Measurements from ENCODE around the gene GRM2.
"Not testable (repeated sequence)": the region's sequence is repeated elsewhere in the genome, so short reads cannot be mapped to it uniquely, and the experiment has no call there.

GRM2 gene

DNA sequence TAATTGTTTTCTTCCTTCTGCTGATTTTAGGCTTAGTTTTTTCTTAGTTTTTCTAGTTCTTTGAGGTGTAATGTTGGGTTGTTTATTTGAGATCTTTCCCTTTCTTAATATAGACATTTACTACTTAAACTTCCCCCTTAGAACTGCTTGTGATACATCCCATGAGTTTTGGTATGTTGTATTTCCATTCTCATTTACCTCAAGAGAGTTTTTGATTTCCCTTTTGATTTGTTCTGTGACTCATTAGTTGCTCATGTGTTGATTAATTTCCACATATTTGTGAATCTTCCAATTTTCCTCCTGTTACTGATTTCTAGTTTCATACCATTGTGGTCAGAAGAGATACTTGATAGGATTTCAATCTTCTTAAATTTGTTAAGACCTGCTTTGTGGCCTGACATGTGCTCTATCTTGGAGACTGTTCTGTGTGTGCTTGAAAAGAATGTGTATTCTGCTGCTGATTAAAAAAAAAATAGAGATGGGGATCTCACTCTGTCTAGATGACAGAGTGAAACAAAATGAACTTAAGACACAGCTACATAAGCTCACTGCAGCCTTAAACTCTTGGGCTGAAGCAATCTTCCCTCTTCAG is 22.3 kb downstream of the GRM2 start:
- TF ChIP-seq CTCF (conservative IDR thresholded peaks at IDR 0.05), result no peak
- H3K27ac ChIP-seq, result no peak overlapping the region

DNA sequence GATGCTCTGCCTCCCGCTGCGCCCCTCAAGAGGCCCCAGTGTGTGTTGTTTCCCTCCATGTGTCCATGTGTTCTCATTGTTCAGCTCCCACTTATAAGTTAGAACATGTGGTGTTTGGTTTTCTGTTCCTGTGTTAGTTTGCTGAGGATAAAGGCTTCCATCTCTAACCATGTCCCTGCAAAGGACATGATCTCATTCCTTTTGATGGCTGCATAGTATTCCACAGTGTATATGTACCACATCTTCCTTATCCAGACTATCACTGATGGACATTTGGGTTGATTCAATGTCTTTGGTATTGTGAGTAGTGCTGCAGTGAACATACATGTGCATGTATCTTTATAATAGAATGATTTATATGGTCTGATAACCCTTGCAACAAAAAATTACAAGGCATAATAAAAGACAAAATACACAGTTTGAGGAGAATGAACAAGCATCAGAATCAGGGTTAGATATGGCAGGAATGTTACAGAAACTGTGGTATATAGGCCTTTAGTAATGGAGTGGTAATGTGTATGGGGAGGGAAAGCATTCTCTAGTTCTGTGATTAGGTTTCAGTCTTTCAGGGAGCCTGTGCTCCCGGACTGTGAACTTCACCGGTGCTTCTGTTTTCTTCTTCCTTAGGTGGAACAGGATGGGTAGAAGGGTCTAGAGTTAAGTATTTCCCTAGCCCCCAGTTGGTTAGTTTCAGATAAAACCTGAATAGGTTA is 27.1 kb downstream of the GRM2 start:
- no peak overlapping the region for H3K27ac ChIP-seq
- no peak for TF ChIP-seq CTCF (conservative IDR thresholded peaks at IDR 0.05)

GRCh38 chr3:51734572-51734907 is 27.7 kb downstream of the GRM2 start:
- TF ChIP-seq CTCF (conservative IDR thresholded peaks at IDR 0.05), result no peak
- no peak overlapping the region for H3K27ac ChIP-seq

DNA sequence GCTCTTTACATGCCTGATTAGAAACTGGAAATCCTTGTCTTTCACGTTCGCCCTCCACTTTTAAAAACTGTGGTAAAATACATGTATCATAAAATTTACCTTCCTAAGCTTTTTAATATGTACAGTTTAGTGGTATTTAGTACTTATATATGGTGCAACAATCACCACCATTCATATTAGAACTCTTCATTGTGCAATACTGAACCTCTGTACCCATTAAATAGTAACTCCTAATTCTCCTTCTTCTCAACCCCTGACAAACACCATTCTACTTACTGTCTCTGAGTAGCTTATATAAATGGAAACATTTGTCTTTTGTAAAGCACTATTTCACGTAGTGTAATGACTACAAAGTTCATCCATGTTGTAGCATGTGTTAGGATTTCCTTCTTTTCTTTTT is 28.2 kb downstream of the GRM2 start:
- no peak overlapping the region for H3K27ac ChIP-seq
- TF ChIP-seq CTCF (conservative IDR thresholded peaks at IDR 0.05), result no peak

DNA sequence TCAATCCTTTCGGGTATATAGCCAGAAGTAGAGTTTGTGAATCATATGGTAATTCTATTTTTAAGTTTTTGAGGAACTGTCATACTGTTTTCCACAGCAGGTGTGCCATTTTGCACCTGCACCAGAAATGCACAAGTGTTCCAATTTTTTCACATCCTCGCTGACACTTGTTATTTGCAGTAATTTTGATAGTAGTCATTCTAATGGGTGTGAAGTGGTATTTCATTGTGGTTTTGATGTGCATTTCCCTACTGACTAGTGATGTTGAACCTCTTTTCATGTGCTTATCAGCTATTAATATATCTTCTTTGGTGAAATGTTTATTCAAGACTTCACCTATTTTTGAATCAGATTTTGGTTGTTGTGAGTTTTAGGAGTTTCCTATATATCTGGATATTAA is 29.1 kb downstream of the GRM2 start:
- no peak overlapping the region for H3K27ac ChIP-seq
- no peak for TF ChIP-seq CTCF (conservative IDR thresholded peaks at IDR 0.05)

DNA sequence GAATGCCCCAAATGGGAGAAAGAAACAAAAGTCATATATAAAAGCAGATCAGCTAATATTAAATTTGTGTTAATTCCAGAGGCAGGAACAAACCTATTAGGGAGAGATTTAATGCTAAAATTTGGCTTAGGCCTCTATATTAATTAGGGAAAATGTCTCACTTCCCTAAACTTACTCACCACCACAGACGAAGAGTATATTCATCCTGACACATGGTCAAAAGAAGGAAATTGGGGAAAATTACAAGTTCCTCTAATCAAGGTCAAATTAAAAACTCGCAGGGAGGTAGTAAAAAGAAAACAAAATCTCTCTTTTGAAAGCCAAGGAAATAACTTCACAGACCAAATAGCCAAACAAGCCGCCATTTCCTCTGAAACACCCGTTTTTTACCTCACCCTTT is 32.2 kb downstream of the GRM2 start:
- TF ChIP-seq CTCF (conservative IDR thresholded peaks at IDR 0.05), result no peak

DNA sequence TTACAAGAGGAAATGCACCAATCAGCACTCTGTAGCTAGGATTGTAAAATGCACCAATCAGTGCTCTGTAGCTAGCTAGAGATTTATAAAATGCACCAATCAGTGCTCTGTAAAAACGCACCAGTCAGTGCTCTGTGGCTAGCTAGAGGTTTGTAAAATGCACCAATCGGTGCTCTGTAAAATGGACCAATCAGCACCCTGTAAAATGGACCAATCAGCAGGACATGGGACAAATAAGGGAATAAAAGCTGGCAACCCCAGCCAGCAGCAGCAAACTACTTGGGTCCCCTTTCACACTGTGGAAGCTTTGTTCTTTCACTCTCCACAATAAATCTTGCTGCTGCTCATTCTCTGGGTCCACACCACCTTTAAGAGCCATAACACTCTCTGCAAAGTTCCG is 35.5 kb downstream of the GRM2 start:
- not testable (repeated sequence) for H3K27ac ChIP-seq

More for the DNA sequence above, 32.2 kb downstream of the GRM2 start:
- H3K27ac ChIP-seq, result no peak overlapping the region

DNA sequence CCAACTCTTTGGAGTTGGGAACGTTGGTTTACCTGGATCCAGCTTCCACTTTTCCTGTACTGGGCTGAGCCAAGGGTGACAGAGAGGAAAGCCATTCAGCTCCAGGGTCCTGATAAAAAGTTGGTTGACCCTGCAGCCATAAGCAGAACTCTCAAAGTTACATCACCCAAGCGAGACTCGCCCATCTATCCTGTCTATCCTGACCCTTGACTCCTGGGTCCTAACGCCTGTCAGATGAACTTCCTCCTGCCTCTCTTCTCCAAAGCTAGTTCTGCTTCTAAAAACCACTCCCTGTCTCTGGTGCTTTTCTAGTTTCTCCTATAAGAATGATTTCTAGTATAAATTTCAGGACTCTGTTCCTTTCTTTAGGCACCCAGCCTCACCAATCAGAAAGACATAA is 36.1 kb downstream of the GRM2 start:
- not testable (repeated sequence) for H3K27ac ChIP-seq
